NCI-H2171 (cell line): Measurements from ENCODE around the gene RFTN1.

Experiments used
- DNase-seq: peaks from one replicate; lab custom pipeline; 2025; lab: John Stamatoyannopoulos, UW

RFTN1 gene

DNA sequence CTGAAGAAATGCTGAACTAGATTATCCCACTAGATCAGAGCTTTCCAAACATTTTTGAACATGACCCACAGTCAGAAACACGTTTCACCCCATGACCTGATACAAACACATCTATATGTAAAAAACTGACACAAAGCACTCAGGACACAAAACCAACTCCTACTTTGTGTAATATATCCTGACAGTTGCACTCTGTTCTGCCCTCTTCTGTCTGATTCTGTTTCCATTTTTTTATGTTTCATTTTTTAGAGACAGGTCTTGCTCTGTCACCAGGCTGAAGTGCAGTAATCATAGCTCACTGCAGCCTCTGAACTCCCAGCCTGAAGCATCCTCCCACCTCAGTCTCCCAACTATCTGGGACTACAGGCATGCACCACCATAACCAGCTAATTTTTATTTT is 15.8 kb upstream of the RFTN1 start:
- DNase-seq: no peak

DNA sequence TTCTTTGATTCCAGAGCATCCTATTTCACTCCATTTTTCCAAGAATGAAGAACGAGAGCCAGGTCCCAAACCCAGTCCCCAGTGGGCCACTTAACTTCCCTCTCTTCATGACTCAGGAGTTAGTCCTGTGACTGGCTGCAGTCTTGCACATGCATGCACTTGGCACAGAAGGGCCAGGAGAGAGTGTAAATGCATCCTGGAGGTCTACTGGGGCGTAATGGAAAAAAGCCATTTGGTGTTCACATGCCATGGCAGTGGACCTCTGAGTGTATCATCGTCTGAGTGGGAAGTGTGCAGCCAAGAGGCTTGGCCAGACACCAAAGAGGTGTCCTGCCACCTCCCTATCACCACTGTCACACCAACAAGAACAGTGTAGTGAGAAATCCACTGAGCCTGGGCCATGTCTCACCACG is 15.1 kb upstream of the RFTN1 start:
- DNase-seq: no peak

DNA sequence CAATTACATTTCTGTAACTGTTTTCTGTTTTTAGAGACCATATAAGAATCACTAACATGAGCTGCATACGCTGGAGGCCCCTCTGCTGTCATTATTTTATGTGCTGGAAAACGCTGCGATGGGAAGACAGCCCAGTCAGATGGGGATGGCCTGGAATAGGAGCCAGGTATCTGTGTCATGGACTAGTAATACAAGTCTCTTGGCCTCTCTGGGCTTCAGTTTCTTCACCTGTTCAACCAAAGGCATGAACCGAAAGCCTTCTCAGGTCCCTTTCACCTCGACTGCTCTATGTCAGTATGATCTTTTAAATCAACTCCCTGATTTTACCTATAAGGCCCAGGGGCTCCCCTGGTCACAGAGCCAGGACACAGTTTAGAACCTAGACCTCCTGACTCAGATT is 14.6 kb upstream of the RFTN1 start:
- no peak for DNase-seq

DNA sequence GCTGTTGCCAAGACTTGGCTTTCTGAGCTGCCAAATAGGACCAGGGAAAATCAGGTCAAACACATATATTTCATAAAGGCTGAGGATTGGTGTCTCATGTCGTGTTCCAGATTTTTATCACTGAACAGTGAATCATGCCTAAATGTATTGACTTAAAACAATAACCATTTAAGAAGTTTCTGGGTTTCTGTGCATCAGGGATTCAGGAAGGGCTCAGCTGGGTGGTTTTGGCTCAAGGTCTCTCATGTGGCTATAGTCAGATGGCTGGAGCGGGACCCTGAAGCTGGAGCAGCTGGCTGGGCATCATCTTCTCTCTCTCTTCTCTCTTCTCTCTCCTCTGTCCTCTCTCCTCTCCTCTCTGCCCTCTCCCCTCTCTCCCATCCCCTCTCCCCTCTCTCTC is 10.7 kb upstream of the RFTN1 start:
- DNase-seq: no peak

DNA sequence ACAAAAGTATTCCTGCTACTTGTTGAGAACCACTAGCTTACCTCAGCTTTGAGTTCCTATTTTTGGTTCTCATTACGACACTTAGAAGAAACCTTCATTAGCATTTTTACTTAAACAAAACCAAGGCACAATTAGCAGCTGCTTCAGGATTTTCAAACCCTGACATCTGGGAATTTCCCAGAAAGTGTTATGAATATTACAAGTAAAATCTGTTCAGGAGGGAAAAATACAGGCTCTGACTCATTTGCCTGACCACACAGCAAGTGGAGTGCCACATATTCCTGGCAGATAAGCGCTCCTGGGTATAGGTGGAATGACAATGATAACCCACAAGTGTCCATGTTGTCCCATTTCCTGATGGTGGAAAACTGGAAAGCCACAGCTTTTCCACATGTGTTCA is 10.3 kb upstream of the RFTN1 start:
- DNase-seq: no peak

DNA sequence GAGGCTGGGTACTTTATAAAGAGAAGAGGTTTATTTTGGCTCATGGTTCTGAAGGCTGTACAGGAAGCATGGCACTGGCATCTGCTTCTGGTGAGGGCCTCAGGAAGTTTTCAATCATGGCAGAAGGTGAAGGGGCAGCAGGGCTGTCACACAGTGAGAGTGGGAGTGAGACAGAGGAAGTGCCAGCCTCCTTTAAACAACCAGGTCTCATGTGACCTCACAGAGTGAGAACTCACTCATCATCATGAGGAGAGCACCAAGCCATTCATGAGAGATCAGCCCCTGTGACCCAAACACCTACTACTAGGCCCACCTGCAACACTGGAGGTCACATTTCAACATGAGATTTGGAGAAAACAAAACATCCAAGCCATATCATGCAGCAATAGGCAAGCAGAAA is 9.3 kb upstream of the RFTN1 start:
- no peak for DNase-seq

DNA sequence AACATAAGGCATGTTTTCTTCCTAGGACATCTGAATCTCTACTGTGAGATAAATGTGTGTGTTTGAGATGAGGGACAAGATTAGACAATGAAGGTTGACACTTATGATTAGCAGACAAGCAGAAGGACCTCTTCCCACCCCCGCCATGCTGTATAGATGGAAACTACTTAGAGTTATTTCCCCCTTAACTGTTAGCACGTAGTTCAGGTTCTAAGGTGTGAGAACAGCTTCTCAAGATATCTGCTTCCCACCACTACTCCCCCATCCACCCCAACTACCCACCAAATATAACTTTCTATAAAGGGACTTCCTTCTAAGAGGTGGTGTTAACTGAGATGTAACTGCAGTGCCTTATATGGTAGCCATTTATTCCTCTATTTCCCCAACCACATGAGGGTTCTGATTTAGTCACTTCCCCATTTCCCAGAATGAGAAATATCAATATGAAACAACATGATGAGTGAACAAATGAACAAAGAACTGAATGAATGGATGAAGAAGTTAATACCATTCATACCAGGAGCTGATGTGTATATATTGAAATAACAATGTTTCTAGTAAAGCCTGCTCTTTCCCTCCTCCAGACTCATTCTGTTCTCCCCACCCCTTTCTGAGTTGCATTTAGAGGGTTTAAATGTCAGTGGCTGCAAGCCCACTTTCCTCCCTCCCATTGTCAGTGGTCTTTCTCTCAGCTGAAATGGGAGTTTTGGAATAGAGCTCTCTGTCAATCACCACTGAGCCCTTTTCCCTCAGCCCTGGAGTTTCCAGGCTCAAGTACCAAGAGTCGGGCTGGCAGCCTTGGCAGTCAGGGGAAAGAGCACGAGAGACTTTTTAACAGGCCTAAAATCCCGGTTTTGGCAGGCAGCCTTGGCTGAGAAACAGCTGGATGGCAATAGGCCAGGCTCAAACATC is 7.7 kb upstream of the RFTN1 start:
- no peak for DNase-seq

DNA sequence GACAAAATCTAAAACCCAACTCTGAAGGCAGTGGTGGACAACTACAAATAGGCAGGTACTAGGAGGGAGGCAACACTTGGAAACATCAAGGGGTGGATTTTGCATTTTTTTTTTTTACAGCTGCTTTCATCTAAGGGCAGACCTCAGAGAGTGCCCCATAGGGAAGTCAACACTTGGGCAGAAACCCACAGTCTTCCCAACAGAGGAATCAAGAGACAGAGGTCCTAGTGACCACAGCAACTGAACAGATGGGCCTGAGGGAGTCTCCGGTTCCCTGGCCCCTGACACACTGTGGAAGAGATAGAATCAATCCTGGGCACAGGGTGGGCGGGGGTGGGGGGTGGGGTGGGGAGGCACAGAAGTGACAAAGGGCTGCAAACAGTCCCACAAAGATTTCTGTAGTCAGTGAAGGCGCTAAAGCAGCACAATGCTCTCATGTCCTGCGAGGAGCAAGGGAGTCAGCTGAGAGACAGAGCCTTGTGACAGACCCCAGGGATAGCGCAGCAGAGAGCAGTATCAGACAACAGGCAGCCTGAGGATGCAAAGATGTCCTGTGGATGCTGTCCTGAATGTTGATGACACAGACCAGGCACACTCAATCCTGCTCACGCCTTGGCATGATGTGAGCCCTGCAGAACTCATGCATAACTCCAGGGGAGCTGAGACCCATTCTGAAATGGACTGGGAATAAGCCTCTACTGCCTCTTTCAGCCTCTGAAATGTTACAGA is 6.9 kb upstream of the RFTN1 start:
- no peak for DNase-seq

DNA sequence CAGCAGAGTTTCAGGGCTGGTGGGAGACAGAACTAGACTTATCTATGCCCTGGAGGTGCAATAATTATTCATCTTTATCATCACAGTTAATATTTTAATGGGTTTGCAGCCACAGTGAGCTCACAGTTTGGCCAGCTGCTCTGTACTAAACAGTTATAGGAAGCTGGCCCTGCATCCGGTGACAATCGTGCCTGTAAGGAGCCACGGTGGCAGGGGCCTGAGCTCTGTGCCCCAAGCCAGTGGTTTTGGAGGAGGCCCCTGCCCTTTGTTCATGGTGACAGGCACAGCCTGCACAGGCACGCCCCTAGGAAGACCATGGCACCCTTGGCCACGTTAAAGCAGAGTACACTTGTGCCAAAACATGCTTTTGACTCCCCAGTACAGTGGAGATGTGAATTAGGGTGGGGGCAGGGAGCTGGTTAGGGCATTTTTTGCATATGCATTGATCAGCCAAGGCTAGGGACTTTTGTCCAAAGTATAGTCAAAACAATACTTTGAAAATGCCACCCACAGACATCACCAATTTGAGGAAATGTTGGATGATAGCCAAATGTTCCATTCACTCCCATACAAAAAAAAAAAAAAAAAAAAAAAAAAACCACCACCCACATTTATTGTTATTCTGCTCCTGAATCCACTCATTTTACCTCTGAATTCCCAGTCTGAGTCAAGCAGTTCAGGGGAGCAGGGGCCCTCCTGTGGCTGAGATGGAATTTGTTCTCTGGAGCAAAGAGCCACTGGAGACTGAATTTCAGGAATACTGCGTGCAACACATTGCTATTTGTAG is 3.4 kb upstream of the RFTN1 start:
- no peak for DNase-seq

DNA sequence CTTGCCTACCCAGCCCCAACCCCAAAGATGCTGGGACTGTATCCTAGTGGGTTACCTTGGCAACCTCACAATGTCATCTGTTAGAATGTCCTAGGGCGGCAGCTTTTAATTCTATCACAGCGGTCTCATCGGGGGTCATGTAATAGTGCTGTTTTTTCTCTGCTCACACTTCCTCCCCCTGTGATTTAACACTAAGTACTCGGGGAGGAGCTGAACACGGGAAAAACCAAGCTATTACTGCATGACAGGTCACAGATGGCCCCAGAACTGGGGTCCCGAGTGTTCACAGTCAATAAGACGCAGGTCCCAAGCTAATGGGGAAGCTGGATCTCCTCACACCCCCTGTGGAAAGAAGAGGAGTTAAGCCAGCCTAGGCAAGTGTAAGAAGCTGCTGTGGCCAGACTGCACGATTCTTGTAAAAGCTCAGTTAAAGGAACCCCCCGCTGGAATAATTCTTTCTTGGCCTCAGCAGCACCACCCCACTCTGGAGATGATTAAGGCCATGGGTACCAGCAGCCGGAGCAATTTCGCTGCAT is 2.5 kb upstream of the RFTN1 start:
- no peak for DNase-seq

DNA sequence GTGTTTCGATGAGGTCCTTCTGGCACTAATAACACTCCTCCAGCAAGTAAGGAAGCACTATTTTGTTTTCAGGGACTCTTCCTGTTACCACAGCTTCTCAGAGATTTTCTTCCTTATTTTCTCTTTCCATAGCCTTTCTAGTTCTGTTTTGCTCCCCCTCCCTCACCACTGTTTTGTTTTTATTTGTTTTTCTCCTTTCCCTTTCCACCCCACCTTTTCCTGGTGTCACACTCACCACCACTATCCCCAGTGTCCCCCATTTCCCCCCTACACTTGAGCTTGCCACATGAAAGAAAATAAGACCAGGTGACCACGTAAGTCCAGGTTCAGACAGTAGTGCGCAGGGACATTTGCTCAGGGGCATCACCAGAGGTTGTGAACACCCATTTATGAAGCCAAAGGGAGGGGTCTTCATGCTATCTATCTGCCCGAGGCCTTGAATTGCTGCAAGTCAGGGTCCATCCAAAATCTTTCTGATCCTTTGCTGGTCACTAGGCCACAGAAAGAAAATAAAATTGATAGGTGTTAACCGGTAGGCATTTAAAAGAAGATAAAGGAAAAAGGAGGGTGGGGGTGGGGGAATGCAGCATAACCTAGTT is 1.4 kb upstream of the RFTN1 start:
- DNase-seq: no peak

DNA sequence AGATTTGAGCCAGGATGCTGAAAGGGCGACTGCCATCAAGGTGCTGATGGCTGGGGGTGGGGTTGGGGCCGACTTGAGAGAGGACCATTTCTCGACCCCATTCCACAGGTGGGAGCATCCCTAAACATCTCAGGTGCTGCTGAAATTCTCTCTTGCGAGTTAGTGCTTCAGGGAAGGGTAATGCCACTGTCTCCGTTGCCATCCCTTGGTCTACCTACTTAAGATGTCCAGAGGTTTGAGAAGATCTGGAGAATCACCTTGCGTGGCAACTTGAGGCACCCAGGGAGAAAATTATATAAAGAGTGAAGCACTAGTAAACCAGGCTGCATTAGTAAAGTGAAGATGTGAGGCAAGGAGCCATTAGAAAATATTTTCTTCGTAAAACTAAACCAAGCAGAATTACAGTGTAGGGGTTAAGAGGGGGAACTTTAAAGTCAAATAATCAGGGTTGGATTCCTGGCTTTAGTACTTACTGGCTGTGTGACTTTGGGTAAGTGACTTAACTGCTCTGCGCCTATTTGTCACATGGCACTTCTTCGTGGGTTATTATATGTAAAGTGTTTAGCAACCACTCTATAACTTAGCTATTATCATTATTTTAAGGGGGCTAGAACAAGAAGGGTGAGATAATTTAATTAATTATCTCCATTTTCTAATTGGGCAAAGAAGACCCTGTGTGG is 662 bp upstream of the RFTN1 start:
- no peak for DNase-seq

DNA sequence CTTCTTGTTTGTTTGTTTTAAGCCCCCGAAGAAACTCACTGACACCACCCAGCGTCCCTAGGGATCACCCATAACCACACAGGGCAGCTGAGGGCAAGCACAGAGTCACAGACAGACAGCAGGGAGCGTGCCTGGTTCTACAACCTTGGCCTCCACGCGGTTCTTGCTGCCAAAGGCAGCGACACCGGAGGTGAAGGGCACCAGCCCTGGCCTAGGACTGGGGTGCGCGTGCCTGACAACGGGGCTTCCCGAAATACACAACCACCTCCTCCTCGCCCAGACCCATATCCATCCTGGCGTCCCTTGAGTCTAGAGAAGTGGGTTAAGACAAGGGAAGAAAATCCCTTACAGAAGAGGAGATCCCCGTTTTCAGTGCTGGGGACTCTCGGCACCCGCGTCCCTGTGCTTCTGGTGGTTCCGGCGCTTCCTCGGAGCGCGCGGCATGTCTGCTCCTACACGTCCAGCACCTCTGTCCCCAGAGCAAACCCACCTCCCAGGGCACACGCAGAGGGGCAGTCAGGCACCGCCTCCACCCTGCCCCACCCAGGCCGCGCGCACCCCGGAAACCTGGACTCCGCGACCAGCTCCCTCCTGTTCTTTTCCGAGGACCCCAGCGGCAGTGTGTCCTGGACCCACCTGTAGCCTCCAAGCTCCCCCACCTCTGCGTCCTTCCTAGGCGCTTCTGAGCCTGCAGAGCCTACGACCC is 911 bp downstream of the RFTN1 start:
- no peak for DNase-seq

DNA sequence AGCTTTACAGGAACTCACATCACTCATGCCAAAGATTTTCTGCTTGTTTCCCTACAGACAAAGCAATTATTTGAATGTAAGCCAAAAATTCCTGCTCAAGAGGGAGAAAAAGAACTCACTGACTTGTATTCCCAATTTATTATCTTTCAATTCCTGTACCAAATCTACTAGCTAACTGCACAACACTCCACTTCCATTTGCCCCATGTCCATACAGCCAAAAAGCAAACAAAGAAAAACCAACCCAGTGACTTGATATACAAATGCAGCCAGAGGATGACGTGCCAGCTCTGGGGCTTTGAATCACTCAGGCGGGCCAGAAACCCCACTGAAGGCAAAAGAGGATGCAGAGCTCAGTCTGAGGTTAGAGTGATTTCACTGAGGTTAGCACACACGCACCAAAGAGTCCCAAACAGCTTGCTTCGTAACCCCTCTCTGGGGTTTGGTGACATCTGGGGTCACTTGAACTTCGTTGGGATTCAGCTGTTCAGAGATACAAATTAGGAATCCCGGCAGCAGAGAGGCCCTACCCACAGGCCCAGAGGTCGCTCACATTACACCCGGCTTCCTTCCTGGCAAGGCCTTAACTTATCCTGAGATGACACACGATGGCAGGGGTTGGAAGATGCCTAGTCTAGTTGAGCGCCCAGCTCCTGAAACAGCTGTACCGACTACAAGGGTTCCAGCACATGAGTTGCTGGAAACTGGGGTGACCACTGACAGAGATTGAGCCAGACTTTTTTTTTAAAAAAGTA is 1.6 kb downstream of the RFTN1 start:
- DNase-seq: no peak

DNA sequence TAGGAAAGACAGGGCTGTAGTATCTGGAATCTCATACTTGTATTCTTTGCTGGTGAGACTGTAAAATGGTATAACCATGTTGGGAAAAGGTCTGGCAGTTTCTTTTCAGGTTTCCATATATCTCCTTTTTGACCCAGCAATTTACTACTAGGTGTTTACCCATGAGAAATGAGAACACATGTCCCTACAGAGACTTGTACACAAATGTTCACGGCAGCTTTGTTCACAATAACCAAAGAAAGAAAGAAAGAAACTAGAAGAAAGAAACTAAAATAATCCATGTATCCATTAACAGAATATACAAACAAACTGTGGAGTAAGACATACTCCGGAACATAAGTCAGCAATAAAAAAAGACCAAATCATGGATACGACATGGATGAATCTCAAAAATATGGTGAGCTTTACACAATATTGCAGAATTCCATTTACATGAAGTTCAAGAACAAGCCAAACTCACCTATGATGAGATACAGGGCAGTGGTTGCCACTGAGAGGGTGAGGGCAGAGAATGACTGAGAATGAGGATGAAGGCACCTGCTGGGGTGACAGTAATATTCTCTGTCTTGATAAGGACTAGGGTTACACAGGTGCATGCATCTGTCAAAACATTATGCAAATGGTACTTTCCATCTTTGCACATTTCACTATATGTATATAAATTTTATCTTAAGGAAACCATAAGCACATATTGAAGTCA is 2.7 kb downstream of the RFTN1 start:
- no peak for DNase-seq

DNA sequence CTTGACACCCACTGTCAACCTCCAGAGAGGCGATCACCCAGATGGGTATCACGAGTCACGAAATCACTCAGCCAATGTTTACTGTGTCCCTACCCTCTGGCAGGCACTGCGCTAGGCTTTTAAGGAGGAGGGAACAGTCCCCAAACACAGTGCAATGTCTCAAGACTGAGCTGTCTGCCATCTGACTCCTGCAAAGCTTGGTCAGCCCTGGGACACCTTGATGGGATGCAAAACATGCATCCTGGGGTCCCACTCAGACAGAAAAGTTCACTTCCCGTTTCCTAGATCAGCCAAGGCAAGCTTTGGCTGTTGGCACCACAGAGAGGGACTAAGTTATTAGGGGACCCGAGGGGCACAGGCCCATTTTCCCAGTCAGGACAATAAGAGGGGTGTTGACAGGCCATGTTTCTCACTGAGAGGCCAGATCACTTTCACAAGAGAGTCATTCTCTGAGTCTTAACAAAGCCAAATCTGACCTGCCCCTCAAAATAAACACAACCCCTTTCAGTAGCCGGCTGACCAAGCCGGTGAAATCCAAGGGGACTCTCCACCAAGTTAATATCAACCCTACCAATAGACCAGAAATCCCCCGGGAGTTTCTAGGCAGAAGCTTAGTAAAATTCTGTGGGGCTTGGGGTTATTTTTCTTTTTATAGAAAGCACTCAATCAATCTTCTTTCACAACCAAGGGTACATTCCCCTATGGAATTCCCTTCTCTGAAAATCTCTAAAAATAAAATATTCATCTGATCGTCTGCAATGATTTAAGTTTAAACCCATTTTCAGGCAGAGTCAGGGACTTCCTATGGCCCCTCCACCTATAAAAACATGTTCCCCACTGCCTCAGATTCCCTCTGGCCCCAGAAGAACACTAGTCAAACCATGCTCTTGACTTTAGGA is 3.5 kb downstream of the RFTN1 start:
- no peak for DNase-seq

DNA sequence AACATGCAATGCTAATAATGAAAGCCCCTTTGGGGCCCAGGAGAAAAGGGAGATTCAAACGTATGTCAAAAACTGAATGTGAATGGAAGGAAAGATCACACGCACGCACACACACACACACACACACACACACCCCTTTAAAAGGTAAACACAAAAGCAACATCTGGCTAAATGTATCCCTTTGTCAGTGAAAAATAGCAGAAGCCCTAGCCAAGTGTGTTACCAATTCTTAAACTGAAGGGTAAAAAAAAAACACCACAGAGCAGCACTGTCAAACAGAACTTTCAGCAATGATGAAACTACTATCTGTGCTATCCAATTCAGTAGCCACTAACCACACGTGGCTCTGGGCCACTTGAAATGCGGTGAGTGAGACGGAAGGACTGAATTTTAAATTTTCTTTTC is 4.9 kb downstream of the RFTN1 start:
- no peak for DNase-seq

DNA sequence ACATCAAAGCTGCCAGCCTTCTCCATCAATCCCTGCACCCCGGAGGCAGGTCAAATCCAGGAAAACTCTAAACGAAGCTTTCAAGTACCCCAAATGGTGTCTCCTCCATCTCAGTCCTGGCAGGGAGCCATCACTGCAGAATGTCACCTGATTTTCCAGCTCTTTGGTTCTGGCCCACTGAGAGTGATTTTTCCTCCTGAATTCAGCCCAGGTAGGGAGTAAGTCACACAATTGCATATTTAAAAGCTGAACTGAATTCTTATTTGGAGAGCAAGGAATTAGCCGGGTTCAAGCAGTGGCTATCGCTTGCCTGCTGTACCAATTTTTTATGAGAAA is 5.3 kb downstream of the RFTN1 start:
- DNase-seq: no peak
